Activated naive CD4-positive, alpha-beta T cell treated with Interleukin-2 at 50 U/mL for 16 hours (primary cell): ENCODE results near the gene NECTIN1.
"Not testable (repeated sequence)": the region's sequence is repeated elsewhere in the genome, so short reads cannot be mapped to it uniquely, and the experiment has no call there.

ENCODE experiments used
- DNase-seq: peaks from one replicate; pipeline ENCODE4 v3.0.0-alpha.2; 2020

NECTIN1 gene

DNA sequence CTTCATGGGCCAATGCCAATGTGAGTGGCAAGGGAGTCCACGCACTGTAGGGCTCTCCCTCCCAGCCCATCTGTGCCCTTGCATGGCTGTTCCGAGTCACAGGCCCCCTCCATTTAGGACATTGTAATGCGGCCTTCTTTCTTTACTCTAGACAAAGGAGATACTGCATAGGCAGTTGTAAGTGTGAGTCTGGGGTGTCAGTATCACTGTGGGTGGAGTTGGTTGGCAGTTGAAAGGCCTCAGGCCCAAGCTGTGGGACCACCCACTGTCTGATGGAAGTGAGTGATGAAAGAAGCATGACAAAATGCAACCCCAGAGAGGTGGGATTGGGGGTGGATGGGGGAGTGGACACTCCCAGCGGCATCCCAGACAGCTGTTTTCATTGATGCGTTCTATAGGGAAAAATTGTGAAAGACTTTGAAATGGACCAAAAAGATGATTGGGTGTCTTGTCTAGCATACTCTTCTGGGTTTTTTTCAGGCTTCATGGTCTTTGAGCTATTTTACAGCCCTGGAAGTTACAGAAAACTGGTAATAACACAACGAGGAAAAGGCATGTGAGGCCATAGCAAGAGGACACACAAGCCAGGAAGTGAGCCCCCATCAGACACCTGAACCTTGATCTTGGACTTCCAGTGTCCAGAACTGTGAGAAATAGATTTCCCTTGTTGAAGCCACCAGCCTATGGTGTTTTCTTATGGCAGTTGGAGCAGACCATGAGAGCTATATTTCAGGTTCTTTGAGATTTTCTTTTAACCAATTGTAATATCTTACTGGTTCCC lies 114.6 kb downstream of the NECTIN1 start:
- DNase-seq, result no peak

DNA sequence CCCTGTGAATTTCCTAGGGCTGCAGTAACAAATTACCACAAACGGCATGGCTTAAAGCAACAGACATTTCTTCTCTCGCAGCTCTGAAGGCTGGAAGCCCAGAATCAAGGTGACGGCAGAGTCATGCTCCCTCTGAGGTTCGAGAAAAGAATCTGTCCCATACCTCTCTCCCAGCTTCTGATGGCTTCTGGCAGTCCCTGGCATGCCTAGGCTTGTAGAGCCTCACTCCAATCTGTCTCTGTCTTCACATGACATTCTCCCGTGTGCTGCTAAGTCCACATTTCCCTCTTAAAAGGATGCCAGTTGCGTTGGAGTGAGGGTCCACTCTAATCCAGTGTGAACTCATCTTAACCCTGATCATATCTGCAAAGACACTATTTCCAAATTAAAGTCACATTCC lies 116.2 kb downstream of the NECTIN1 start:
- no peak for DNase-seq

DNA sequence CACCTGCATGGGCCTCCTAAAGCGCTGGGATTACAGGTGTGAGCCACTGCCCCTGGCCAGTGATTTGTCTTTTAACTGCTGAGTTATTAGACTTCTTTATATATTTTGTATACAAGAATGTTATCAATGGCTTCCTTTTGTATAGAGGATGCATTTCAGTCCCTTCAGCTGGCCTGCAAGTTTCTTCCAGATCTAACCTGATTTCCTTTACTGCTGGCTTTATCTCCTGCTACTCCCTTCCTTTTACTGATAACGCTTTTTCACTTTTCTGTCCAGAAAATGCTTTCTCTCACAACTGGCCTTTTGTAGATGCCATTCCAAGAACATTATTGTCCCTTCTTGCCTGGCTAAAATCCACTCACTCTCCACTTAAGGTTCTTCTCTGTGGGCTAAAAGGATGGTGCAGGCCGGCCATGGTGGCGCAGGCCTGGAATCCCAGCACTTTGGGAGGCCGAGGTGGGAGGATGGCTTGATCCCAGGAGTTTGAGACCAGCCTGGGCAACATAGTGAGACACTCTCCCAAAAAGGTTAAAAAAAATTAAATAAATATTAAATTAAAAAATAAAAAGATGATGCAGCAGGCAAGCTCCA lies 118.1 kb downstream of the NECTIN1 start:
- no peak for DNase-seq

DNA sequence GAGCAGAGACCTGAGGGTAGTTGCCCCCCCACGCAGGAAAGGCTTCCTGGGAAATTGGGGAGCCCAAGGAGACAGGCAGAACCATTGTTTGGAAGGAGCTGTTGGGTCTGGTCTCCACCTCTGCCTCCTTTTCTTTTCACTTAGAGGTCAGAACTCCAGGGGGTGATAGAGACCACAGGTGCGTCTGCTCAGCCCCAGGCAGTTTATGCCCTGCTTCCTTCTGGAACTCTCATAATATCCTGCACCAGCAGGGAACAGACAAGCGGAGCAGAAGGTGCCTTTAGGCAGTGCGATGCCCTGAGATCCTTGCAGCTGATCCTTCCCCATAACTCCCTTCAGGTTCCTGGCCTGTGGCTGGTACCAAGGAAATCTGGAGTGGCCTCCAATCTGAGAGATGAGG lies 120.2 kb downstream of the NECTIN1 start:
- DNase-seq, result no peak

DNA sequence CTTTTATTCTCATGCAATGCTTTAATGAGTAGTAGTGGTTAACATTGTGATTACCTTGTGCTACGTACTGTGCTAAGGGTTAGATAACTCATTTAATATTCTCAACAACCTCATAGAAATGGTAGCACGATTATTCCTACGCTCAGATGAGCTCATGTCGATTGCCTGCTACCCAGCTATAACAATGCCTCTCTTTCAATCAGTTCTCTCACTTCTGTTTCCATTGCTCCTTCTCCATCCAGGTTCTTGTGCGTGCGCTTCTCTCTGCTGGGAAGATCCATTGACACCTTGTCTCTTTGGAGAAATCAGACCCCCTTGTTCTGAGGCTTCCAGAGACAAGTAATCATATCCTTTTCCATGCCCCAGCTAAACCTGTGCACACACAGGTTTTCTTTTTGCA lies 120.8 kb downstream of the NECTIN1 start:
- no peak for DNase-seq

DNA sequence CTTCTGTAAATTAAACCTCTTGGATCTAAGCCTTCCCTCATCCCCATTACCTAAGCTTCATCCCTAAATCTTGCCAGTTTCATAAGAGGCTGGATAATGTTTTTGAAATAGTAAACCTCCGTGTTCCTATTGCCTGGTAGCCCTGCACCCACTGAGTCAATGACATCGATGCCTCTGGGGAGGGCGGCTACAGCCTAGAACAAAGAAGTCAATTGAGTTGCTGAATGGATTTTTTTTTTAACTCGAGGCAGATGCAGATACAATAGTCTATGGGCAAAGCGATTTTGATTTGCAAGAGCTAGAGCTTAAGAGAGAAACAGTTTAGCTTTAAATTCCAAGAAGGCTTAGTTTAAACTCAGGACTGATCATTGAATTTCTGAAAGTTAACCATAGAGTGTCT lies 121.3 kb downstream of the NECTIN1 start:
- DNase-seq, result no peak

DNA sequence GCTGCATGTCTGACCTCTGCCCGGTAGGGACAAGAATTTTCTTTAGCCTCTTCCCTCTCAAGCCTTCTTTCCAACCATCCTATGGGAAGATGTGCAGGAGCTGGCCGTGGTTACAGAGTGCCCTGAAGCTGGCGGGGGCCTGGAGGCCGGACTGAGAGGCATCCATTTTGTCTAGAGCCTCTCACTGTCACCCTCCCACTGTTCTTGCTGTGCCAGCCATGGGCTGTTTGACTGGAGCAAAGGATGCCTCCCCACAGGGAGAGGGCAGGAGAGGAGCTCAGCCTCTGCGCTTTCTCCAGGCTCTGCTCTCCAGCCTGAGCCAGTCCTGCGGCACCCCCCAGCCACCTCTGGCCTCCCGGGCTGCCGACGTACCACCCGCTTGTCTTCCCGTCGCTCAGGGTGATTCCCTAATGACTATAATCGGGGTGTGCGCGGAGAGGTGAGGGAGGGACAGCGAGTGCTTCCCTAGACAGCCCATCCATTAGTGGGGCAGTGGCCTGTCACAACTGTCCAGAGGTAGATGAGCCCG lies 123.8 kb downstream of the NECTIN1 start:
- no peak for DNase-seq

DNA sequence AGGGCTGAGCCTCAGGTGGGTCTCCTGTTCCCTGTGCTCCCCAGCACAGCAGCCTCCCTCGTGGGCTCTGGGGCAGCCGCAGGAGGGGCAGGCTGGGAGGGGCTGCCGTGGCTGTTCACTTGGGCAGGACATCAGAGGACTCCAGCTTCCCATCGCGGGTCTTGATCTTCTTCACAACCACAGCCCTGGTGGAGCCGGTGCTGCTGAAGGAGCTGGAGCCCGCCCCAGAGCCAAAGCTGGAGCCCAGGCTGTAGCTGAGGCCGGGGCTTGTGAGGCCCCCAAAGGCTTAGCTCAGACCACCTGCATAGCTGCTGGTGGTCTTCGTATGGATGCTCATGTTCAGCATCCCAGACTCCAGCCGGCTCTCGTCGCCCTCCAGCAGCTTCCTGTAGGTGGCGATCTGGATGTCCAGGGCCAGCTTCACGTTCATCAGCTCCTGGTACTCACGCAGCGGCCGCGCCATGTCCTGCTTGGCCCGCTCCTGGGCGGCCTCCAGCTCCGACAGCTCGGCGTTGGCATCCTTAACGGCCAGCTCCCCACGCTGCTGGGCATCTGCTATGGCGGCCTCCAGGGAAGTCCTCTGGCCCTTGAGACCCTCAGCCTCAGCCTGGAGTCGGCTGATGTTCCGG lies 126.1 kb downstream of the NECTIN1 start:
- DNase-seq, result no peak

DNA sequence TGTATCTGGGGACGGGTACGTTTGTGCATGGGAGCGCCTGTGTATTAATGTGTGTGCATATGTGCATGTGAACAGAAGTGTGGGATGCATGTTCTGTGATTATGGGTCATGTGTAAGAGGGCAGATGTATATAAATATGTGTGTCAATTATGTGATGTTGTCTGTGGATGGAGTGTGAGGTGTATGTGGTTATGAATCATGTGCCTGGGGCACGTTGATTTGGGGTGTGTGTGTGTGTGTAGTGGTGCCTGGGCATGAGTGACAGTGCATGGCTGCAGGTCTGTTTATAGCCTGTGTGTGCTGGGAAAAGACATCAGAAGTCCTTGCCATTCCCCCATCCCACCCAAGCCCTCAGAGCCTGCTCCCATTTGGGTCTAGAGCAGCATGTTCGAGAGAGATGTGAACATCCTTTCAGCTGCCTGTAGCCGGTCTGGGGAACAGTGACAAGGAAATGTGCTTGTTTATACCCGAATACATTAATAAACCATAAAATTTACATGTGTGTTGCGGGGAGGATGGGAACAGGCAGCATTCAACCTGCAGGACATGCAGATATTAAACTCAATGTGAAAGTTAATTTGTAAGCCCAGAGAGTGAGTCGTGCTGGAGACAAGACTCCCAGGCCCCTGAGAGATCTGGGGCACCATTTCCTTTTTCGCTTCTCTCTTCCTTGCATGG lies 129.0 kb downstream of the NECTIN1 start:
- no peak for DNase-seq

DNA sequence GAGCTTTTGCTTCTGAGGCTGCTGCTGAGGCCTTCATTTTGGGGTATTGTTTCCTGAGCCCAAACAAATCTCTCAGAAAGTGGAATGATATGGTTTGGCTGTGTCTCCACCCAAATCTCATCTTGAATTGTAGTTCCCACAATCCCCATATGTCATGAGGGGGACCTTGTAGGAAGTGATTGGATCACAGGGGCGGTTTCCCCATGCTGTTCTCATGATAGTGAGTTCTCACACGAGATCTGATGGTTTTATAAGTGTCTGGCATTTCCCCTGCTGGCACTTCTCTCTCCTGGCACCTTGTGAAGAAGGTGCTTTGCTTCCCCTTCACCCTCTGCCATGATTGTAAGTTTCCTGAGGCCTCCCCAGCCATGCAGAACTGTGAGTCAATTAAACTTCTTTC lies 133.1 kb downstream of the NECTIN1 start:
- DNase-seq, result not testable (repeated sequence)

DNA sequence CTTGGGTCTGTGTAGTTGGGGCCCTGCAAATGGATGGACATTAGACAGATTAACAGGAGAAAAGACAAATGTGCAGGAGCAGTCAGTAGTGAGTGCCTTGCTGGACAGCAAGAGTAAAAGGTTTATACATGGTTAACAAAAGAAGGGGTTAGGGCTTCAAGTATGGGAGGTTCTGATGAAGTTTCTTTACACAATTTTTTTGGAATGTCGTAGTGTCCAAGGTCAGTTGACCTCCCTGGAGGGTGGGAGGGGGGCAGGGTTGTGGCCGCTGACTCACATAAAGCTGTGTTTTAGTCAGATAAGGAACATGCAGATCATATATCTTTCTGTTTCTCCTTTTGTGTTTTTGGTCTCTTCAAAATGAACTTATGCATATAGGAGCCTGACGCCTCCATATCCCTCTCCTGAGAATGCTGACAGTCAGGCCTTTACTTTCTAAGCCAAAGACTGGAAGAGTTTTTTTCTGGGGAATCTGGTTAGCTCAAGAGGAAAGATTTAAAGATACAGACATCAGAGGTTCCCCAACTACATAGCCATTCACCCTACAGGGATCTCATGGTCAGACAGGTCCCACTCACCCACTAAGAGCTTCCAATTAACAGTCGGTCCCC lies 134.3 kb downstream of the NECTIN1 start:
- DNase-seq, result no peak

DNA sequence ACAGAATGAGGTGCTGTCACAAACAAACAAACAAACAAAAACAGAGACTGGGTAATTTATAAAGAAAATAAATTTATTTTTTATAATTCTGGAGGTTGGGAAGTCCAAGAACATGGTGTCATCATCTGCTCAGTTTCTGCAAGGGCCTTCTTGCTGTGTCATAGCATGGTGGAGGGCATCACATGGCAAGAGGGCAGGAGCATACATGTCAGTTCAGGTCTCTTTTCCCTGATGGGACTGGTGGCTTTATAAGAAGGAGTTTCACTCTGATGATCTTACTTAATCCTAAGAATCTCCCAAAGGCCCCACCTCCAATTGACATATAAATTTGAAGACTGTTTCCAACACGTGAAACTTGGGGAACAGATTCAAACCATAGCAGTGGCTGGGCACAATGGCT lies 135.7 kb downstream of the NECTIN1 start:
- no peak for DNase-seq

DNA sequence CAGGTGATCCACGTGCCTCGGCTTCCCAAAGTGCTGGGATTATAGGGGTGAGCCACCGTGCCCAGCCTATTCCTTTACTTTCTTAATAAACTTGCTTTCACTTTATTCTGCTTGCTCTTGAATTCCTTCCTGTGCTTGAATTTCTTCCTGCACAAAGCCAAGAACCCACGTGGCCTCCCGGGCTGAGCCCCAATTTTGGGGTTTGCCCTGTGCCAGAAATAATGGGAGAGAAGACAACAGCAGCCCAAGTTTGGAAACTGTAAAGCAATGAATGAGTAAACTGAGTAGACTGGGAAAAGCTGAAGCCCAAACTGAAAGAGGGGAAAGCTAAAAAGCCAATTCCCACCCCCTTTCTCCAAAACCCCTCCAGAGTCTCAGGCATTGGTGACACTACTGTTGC lies 136.4 kb downstream of the NECTIN1 start:
- no peak for DNase-seq

DNA sequence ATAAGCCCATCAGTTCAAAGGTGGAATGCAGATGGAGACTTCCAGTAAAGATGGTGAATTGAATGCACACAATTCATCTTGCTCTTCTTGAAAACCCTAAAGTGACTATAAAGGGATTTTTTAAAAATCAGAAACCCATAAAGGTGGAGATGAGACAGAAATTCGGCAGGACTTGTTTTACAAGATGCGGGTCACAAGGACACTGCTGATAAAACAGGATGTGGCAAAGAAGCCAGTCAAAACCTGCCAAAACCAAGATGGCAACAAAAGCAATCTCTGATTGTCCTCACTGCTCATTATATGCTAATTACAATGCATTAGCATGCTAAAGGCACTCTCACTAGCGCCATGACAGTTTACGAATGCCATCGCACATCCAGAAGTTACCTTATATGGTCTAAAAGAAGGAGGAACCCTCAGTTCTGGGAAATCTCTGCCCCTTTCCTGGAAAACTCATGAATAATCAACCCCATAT lies 137.1 kb downstream of the NECTIN1 start:
- DNase-seq, result no peak

DNA sequence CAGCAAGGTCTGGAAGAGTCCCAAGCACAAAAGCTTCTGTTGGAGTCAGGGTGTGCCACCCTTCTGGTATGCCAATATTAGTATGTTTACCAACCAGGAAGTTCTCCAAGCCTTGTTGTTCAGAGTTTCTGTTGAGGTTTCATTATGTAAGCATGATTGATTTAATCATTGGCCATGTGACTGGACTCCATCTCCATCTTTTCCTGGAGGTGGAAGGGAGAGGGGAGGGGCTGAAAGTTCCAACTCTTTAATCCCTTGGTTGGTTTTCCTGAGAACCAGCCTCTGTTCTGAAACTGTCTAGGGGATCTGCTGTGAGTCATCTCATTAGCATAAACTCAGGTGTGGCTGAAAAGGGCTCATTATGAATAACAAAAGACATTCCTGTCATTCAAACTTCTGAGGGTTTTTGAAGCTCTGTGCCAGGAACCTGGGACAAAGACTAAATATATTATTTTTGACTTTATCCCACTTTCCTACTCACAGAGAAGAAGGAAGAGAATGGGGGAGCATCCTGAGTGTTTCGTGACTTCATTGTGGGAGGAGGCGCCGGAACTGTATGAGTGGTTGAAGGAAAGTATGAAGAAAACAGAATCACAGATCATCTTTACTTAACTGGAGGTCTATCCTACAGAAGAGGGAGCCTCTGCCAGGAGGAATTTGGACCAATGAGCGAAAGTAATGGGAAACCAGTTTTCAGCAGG lies 138.2 kb downstream of the NECTIN1 start:
- DNase-seq, result no peak

DNA sequence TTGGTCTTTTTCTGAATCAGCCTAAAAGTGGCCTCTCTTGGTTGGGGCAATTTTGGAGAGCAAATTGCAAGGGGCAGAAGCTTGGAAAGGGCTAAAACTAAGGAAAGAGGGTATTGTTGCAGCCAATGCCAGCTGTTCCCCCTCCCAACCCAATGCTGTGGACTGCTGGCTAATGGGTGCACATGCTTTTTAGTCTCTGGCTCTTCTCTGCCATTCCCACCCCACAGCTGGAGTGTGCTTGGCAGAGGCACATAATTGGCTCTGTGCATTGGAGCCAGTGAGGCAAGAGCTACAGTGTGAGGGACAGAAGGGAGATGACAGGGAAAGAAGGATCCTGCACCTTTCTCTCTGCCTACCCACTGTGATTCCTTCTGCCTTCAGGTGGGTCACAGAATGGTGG lies 140.0 kb downstream of the NECTIN1 start:
- no peak for DNase-seq
